ENCODE data around the gene NKG7. TPM values are rescaled to one million over a fixed set of nuclear protein-coding genes. Genes with fewer than 3 reads are reported as not detected.

Gene NKG7
- total RNA-seq, 4 donors from 2014 or later: 0.54 to 2.2 TPM; not detected in 2

DNA sequence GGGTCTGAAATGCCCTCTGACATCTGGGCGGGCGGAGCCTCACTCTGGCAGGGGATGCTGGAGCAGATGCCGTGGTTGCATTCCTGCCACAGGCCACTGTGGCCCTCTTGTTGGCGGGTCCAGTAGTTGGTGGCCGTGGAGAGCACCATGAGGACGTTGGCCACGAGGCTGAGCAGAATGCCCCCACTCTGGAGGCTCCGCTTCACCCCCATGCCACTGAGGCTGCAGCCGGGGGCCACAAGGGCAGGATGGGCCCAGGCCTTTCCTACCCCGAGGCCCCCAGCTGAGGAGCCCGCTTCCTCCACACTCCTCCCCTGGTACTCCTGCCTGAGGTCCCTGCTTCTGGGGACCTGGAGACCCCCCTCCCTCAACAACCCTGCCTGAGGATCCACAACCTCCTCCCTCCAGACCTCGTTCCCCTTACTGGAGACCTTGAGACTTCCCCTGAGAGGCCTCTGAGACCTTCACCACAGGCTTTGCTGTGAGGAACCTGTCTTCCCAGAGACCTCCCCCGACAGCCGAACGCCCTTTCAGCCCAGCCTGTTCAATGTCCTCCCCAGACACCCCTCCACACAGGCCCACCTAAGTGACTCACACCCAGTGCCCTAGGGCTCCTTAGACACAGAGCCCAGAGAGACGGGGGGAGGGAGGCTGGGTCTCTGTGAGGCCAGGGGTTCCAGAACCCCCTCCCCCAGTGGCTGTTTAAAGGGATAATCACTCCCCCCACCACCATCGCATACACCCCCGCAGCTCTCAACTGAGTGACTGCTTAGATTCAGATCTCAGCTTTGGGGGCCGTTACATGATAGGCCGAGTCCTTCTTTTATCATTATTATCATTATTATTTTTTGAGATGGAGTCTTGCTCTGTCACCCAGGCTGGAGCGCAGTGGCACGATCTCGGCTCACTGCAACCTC lies 3.8 kb downstream of the NKG7 start, which contains the start of gene CLDND2:
Gene CLDND2 (minus strand): TSS at position 638 of the 917 bp plus-strand sequence. CDS start 426 bp downstream, at position 212.
- intact Hi-C loops (cut with DNase I): no loop called here
- H3K27ac ChIP-seq: peak within 1 kb of the TSS in 2 of 3 donors; percentile 44 to 70
- H3K4me1 ChIP-seq: peaks cover 14% of the 10 kb centered on the region in 2 donors
- TF ChIP-seq, protein P1, sequence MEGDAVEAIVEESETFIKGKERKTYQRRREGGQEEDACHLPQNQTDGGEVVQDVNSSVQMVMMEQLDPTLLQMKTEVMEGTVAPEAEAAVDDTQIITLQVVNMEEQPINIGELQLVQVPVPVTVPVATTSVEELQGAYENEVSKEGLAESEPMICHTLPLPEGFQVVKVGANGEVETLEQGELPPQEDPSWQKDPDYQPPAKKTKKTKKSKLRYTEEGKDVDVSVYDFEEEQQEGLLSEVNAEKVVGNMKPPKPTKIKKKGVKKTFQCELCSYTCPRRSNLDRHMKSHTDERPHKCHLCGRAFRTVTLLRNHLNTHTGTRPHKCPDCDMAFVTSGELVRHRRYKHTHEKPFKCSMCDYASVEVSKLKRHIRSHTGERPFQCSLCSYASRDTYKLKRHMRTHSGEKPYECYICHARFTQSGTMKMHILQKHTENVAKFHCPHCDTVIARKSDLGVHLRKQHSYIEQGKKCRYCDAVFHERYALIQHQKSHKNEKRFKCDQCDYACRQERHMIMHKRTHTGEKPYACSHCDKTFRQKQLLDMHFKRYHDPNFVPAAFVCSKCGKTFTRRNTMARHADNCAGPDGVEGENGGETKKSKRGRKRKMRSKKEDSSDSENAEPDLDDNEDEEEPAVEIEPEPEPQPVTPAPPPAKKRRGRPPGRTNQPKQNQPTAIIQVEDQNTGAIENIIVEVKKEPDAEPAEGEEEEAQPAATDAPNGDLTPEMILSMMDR (IDR thresholded peaks at IDR 0.05): no peak
- no peak for TF ChIP-seq POLR2A (IDR thresholded peaks at IDR 0.05)
- H3K9me3 ChIP-seq: no peaks in the 10 kb centered on the region
- no peaks in the 10 kb centered on the region for H3K36me3 ChIP-seq
- DNase-seq: no peak
- 83 to 88% methylated on average over 15 to 16 of the region's 23 CpGs for WGBS, 2 donors
- peak within 1 kb of the TSS; percentile 65 to 87 (median 75) for H3K4me3 ChIP-seq (replicated peaks in 1 of 3)
- no peaks in the 10 kb centered on the region for H3K27me3 ChIP-seq

DNA sequence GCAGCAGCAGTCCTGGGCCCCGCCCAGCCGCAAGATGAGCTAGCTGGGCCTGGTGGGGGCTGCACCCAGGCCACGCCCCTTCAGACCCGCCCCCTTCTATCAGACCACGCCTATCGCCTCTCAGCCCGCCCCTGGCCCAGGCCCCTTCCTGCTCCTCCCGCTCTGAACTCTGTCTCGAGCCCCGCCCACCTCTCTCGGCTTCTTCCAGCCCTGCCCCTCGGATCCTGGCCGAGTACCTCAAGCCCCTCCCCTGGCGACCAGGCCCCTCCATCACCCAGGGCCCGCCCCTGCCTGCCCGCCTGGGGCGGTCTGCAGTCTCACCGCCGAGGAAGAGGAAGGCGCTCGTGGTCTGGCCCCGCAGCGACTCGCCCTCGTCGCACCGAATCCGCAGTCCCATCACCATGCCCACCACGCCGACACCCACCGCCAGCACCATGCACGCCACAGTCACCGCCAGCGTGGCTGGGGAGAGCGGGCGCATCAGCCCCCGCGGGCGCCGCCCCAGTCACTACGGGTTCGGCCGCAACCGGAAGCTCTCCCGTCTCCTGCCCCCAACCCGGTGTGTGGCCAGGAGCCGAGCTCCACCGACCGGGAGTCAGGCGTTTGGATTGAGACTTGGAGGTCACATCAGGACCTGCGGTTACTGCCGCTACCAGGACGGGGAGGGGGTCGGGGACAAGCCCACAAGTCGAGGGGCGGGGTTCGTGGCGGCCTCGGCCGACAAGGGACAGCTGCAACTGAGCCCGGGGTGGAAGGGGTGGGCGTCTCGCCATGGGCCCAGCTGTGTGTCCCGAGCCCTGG lies 4.7 kb downstream of the NKG7 start:
- WGBS, 2 donors: 1 to 2% methylated on average over 10 to 17 of the region's 64 CpGs
- Histone ChIP-seq H3K27ac (peak overlapping the region; percentile 44 to 90 (median 88)), H3K4me3 (replicated peaks in 1 of 3) (peak overlapping the region; percentile 65 to 87 (median 75)), H3K4me1 (peaks cover 14 to 18% of the 10 kb centered on the region in 2 donors), H3K9me3 (no peaks in the 10 kb centered on the region), H3K36me3 (no peaks in the 10 kb centered on the region), H3K27me3 (no peaks in the 10 kb centered on the region)
- DNase-seq: peak; percentile 99
- TF ChIP-seq, protein P1 (IDR thresholded peaks at IDR 0.05): no peak
- TF ChIP-seq POLR2A (IDR thresholded peaks at IDR 0.05): peak in 1 of 2 donors; percentile 74
- intact Hi-C loops (cut with DNase I): no loop called here

DNA sequence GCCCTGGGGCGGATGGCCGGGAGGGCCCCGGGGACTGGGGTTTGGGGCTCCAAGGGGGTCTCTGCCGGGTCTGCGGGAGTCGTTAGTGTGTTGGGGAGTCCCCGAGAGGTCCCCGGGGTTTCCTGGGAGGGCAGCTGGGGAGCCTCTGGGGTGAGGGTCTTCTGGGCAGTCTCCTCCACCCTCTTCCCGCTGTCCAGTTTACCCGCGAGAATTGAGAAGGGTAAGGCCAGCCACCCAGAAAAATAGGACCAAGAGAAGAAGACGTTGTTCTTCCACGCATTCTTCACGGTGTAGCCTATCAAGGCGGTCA lies 5.2 kb downstream of the NKG7 start:
- intact Hi-C loops (cut with DNase I): no loop called here
- 0% methylated on average over 14 of the region's 15 CpGs; no CpG with 5 or more reads in 1 of the 2 donors for WGBS, 2 donors

DNA sequence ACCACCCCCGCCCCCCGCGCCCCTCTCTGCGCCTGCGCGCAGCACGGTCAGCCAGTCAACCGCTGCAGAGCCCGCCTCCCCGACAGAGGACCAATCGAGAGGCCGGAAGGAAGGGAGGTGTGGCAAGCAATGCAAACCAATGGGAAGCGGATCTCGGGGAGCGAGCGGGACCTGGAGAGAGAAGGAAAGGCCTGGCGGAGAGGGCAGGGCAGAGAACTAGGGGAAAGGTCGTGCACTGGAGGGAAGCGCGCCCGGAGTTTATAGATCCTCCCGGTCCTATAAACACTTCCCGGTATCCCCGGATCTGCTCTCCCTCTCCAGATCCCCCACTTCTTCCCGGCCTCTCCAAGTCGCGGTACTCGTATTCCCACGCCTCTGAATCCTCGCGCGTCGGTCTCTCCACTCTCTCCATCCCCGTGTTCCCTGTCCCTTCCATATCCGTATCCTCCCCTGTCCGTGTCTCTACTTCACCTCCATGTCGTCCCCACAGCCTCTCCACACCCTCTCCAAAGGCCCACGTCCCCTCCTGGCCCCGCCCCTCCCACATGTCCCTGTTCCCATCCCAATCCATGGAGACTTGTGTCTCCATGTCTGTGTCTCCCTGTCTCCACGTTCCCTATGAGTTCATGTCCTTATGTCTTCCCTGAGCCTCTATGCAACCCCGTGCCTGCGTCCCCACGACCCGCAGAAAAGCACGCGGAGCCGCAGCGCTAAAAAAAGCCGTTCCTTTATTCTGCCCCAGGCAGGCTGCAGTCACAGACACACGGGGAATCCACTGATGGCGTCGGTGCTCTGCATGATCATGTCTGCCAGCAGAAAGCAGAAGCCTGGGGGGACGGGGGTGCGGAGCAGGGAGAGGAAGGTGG lies 5.8 kb downstream of the NKG7 start:
- Histone ChIP-seq H3K36me3 (no peaks in the 10 kb centered on the region), H3K27ac (peak overlapping the region; percentile 72 to 90 (median 88)), H3K27me3 (no peaks in the 10 kb centered on the region), H3K4me3 (replicated peaks in 1 of 3) (peak overlapping the region; percentile 9 to 87 (median 65)), H3K4me1 (peaks cover 14 to 24% of the 10 kb centered on the region in 2 donors), H3K9me3 (no peaks in the 10 kb centered on the region)
- intact Hi-C loops (cut with DNase I): no loop called here
- 0 to 1% methylated on average over 45 to 46 of the region's 54 CpGs for WGBS, 2 donors
- peak; percentile 99 for DNase-seq
- TF ChIP-seq POLR2A (IDR thresholded peaks at IDR 0.05): peak in 1 of 2 donors; percentile 90
- TF ChIP-seq, protein P1 (IDR thresholded peaks at IDR 0.05): no peak

More for the DNA sequence above, 5.2 kb downstream of the NKG7 start:
- H3K4me3 ChIP-seq (replicated peaks in 1 of 3): peak overlapping the region; percentile 9 to 87 (median 65)
- no peaks in the 10 kb centered on the region for H3K27me3 ChIP-seq
- no peaks in the 10 kb centered on the region for H3K9me3 ChIP-seq
- no peaks in the 10 kb centered on the region for H3K36me3 ChIP-seq
- TF ChIP-seq POLR2A (IDR thresholded peaks at IDR 0.05): peak; percentile 74 to 88
- TF ChIP-seq, protein P1 (IDR thresholded peaks at IDR 0.05): no peak
- H3K27ac ChIP-seq: peak overlapping the region; percentile 58 to 90 (median 88)
- peak in 1 of 2 donors; percentile 5 for DNase-seq
- H3K4me1 ChIP-seq: peaks cover 14 to 23% of the 10 kb centered on the region in 2 donors

All from thyroid gland (tissue), 4 donors.